ENCODE results near the gene ECPAS. TPM values are rescaled to one million over a fixed set of nuclear protein-coding genes. Genes with fewer than 3 reads are reported as not detected.

Gene ECPAS
- total RNA-seq, 2 donors from 2014 or later = 54.7 to 65.5 TPM

- peak within 1 kb of the TSS; percentile 82 for H3K4me3 Mint-ChIP-seq
- peak within 1 kb of the TSS; percentile 91 for H3K27ac Mint-ChIP-seq
- Histone ChIP-seq H3K27ac (ENCODE audit: low read depth, low read length) (no peak within 1 kb of the TSS), H3K27me3 (ENCODE audit: control insufficient read depth, insufficient read depth, low read length, poor library complexity, severe bottlenecking) (peaks cover 10% of the 10 kb centered on the region), H3K4me3 (ENCODE audit: low read length) (peak within 1 kb of the TSS; percentile 92), H3K9ac (ENCODE audit: extremely low read depth, low read length, poor library complexity, severe bottlenecking) (peak within 1 kb of the TSS; percentile 70), H3K36me3 (ENCODE audit: control insufficient read depth, insufficient read depth, low read length) (no peaks in the 10 kb centered on the region), H3K9me3 (ENCODE audit: control insufficient read depth, low read length) (no peaks in the 10 kb centered on the region), H3K4me1 (ENCODE audit: control insufficient read depth, insufficient read depth, low read length) (no peaks in the 10 kb centered on the region)
- no peak for TF ChIP-seq CTCF (conservative IDR thresholded peaks at IDR 0.05)
- no peaks in the 10 kb centered on the region for H3K9me3 Mint-ChIP-seq
- DNase-seq = peak; percentile 96
- peaks cover 10% of the 10 kb centered on the region for H3K27me3 Mint-ChIP-seq (ENCODE audit: insufficient read depth)
- WGBS, 2 experiments (ENCODE audit: insufficient coverage in 1 of 2, insufficient read length in 1 of 2) = 2 to 5% methylated on average over 8 to 66 of the region's 66 CpGs
- H3K4me1 Mint-ChIP-seq = peaks cover 22% of the 10 kb centered on the region
- peaks cover 4% of the 10 kb centered on the region for H3K36me3 Mint-ChIP-seq (ENCODE audit: low read depth)
Observed at GRCh38 chr9:111525056-111525977, 41.1 kb upstream of the ECPAS start, which contains the start of gene ZNF483. Gene ZNF483, plus strand, starts transcription at chr9:111525179. Its CDS starts 2,217 bp downstream, at chr9:111527396.

- H3K9me3 Mint-ChIP-seq = no peaks in the 10 kb centered on the region
- Histone ChIP-seq H3K27me3 (ENCODE audit: control insufficient read depth, insufficient read depth, low read length, poor library complexity, severe bottlenecking) (peaks cover 10% of the 10 kb centered on the region), H3K9me3 (ENCODE audit: control insufficient read depth, low read length) (peaks cover 6% of the 10 kb centered on the region), H3K27ac (ENCODE audit: low read depth, low read length) (no peak overlapping the region), H3K9ac (ENCODE audit: extremely low read depth, low read length, poor library complexity, severe bottlenecking) (no peak overlapping the region), H3K4me1 (ENCODE audit: control insufficient read depth, insufficient read depth, low read length) (no peaks in the 10 kb centered on the region), H3K36me3 (ENCODE audit: control insufficient read depth, insufficient read depth, low read length) (no peaks in the 10 kb centered on the region), H3K4me3 (ENCODE audit: low read length) (peak overlapping the region; percentile 92)
- H3K4me3 Mint-ChIP-seq = peak overlapping the region; percentile 82
- H3K4me1 Mint-ChIP-seq = peaks cover 22% of the 10 kb centered on the region
- 35 to 39% methylated on average over 7 of the region's 7 CpGs for WGBS, 2 experiments (ENCODE audit: insufficient coverage in 1 of 2, insufficient read length in 1 of 2)
- H3K27ac Mint-ChIP-seq = no peak overlapping the region
- peaks cover 10% of the 10 kb centered on the region for H3K27me3 Mint-ChIP-seq (ENCODE audit: insufficient read depth)
- H3K36me3 Mint-ChIP-seq (ENCODE audit: low read depth) = peaks cover 3% of the 10 kb centered on the region
- no peak for DNase-seq
- TF ChIP-seq CTCF (conservative IDR thresholded peaks at IDR 0.05) = no peak
Observed at GRCh38 chr9:111524731-111525055, 40.5 kb upstream of the ECPAS start.

GRCh38 chr9:111516061-111516465, 31.9 kb upstream of the ECPAS start:
- Mint-ChIP-seq H3K4me1 (peaks cover 3% of the 10 kb centered on the region), H3K36me3 (ENCODE audit: low read depth) (no peaks in the 10 kb centered on the region), H3K27me3 (ENCODE audit: insufficient read depth) (no peaks in the 10 kb centered on the region), H3K27ac (no peak overlapping the region), H3K4me3 (no peak overlapping the region), H3K9me3 (peaks cover 22% of the 10 kb centered on the region)
- H3K36me3 ChIP-seq (ENCODE audit: control insufficient read depth, insufficient read depth, low read length) = no peaks in the 10 kb centered on the region
- no peak overlapping the region for H3K4me3 ChIP-seq (ENCODE audit: low read length)
- H3K4me1 ChIP-seq (ENCODE audit: control insufficient read depth, insufficient read depth, low read length) = no peaks in the 10 kb centered on the region
- H3K27ac ChIP-seq (ENCODE audit: low read depth, low read length) = no peak overlapping the region
- no peak for TF ChIP-seq CTCF (conservative IDR thresholded peaks at IDR 0.05)
- peak; percentile 51 for DNase-seq
- H3K27me3 ChIP-seq (ENCODE audit: control insufficient read depth, insufficient read depth, low read length, poor library complexity, severe bottlenecking) = no peaks in the 10 kb centered on the region
- H3K9me3 ChIP-seq (ENCODE audit: control insufficient read depth, low read length) = peaks cover 12% of the 10 kb centered on the region
- H3K9ac ChIP-seq (ENCODE audit: extremely low read depth, low read length, poor library complexity, severe bottlenecking) = no peak overlapping the region
- 92 to 93% methylated on average over 2 of the region's 2 CpGs for WGBS, 2 experiments (ENCODE audit: insufficient coverage in 1 of 2, insufficient read length in 1 of 2)
